ENCODE results near the gene SLC28A3.

The SLC28A3 gene

DNA sequence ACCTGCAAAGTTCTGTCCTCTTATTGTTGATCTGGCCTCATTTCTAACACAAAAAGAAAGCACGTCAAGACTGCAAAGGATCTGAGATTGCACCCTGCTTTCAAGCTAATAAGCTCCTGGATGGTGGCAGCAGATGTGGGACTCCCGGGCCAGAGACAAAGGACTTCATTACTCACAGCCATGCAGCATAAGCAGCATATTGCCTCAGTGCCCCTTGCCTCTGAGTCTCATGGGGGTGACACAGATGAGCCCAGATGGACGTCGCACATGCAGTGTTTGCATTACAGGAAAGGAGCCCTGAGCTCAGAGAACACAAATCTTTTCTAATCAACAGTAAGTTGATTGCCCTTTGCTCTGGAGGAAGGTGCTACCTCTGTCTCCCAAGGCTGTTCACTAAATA lies 105.0 kb downstream of the SLC28A3 start:
- no peak for DNase-seq

DNA sequence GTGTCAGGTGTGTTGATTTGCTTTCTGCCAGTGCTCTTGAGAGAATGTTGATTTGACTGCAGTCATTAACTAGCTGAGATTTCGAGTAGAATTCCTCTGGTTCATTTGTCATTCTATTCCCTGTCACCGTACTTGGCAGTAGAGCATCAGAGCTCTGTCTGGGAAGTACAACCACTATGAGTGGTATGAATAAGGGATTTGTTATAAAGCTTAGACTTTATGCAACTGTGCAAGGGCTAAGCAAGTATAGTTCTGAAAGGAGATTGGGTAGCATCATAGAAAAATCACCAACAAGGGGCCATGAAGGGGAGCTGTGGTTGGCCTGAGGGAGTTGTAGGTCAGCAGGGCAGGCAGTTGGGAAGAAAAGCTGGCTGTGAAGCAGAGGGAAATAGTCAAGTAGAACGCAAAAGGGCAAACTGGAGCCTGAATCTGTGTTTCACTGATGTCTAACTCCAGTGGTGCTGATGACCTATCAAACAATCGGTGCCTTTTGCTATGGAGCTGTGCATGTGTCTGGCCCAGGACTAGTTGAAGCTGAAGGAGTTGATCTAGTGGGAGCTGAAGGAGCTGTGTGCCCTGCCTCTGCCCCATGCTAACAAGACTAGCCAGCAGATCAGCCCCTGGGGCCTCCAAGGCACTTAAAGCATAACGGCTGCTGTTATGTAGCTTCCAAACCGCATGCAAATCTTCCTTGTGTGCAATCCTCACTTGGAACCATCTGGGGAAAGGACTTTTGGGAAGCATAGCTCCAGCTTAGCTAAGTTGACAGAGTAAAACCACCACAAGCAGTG lies 110.0 kb downstream of the SLC28A3 start:
- DNase-seq = no peak

DNA sequence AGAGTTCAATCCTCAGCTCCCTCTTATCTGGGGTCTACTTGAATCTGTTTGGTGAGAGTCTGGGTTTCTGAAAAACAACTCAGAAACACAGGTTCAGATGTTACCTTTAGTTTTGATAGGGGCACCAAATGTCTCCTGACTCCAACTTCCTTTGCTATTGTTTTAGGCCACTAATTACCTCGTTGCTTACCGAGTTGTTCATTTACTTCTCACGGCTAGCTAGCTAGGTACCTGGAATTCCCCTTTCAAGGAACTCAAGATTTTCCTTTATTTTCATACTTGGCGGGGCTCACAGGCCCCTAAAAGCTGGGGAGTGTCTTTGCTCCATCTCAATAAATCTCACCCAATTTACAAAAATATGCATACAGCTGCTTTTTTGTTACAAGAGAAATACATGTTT lies 111.4 kb downstream of the SLC28A3 start:
- no peak for DNase-seq

DNA sequence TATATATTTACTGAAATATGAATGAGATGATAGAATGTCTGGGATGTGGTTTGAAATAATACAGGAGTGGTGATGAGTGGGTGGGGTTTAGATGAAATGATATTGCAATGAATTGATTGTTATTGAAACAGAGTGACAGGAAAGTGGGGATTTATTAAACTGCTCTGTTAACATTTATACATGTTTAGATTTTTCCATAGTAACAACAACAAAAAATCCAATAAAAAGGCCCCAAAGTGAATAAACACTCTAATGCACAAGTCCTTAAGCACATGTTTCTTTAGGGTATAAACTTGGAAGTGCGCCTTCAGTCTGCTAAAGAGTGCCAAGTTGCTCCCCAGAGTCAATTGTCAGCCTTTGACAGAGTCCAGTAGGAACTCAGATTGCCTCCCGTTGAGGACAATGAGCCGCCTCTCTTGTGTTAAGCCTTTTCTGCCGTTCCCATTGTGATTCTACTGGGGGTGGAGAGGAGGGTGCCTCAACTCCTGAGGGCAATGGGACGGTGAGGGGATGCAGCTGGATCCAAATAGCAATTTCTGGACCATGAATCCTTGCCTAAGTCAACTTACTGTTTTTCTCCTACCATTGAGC lies 112.3 kb downstream of the SLC28A3 start:
- no peak for DNase-seq

DNA sequence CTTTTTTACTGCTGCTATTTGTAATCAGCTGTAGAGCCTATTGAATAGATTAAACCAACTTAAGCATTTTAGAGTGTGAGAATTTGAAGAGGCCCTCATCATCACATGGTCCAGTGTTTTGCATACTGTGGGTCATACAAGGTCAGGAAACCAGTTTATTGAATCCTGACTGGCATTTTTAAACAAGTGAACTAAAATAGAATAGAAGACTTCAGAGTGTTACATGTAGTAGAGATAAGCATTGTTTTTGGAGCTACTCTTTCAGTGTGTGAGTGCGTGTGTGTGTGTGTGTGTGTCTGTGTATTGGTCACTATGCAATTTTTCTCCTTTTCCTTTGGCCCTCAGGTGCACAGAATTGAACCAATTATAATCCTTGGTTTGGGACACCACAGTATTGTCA lies 114.4 kb downstream of the SLC28A3 start:
- no peak for DNase-seq

All from NCI-H1694 treated with DMSO at 0.1 percent for 48 hours (cell line).